ENCODE measurements around the gene DCC.

Gene DCC

GRCh38 chr18:52730972-52731619 is 391.1 kb downstream of the DCC start:
- DNase-seq (ENCODE audit: extremely low spot score): no peak
- POLR2A ChIA-PET: no interaction called here
- TF ChIP-seq CTCF (IDR thresholded peaks at IDR 0.05; ENCODE audit: control extremely low read depth, extremely low read depth, low read depth, missing control alignments): no peak
- CTCF ChIA-PET: no interaction called here

- POLR2A ChIA-PET: no interaction called here
Observed at GRCh38 chr18:52738946-52739345, 398.9 kb downstream of the DCC start.

GRCh38 chr18:52746986-52747385 is 407.0 kb downstream of the DCC start:
- no peak for TF ChIP-seq CTCF (IDR thresholded peaks at IDR 0.05; ENCODE audit: control extremely low read depth, extremely low read depth, low read depth, missing control alignments)
- CTCF ChIA-PET: no interaction called here
- POLR2A ChIA-PET: no interaction called here
- DNase-seq (ENCODE audit: extremely low spot score): no peak

More at GRCh38 chr18:52738946-52739345, 398.9 kb downstream of the DCC start:
- CTCF ChIA-PET: interaction anchor here (0.7 kb wide), 1 partner anchor 20 kb away, joined by 4 read pairs; no protein-coding TSS in a partner anchor
- no peak for DNase-seq (ENCODE audit: extremely low spot score)
- TF ChIP-seq CTCF (IDR thresholded peaks at IDR 0.05; ENCODE audit: control extremely low read depth, extremely low read depth, low read depth, missing control alignments): no peak

GRCh38 chr18:52747869-52748268 is 407.9 kb downstream of the DCC start:
- no peak for TF ChIP-seq CTCF (IDR thresholded peaks at IDR 0.05; ENCODE audit: control extremely low read depth, extremely low read depth, low read depth, missing control alignments)
- no peak for DNase-seq (ENCODE audit: extremely low spot score)
- ChIA-PET POLR2A (no interaction called here), CTCF (no interaction called here)

GRCh38 chr18:52748343-52748742 is 408.3 kb downstream of the DCC start:
- no peak for DNase-seq (ENCODE audit: extremely low spot score)
- ChIA-PET POLR2A (no interaction called here), CTCF (no interaction called here)
- no peak for TF ChIP-seq CTCF (IDR thresholded peaks at IDR 0.05; ENCODE audit: control extremely low read depth, extremely low read depth, low read depth, missing control alignments)

GRCh38 chr18:52749542-52749941 is 409.5 kb downstream of the DCC start:
- no peak for DNase-seq (ENCODE audit: extremely low spot score)
- CTCF ChIA-PET: no interaction called here
- POLR2A ChIA-PET: no interaction called here

More at GRCh38 chr18:52749542-52749941, 409.5 kb downstream of the DCC start:
- TF ChIP-seq CTCF (IDR thresholded peaks at IDR 0.05; ENCODE audit: control extremely low read depth, extremely low read depth, low read depth, missing control alignments): no peak

Measured in GM10248 (cell line).